Cardiac muscle cell (in vitro differentiated cells and primary cell): ENCODE results near the gene BRMS1. TPM values are rescaled to one million over a fixed set of nuclear protein-coding genes. Genes with fewer than 3 reads are reported as not detected.

Source experiments
- DNase-seq, 2 donors: peaks; one replicate each; pipeline versions ENCODE4 v3.0.0 to v3.0.0-alpha.2; 2010 to 2017; ENCODE audit warnings: low read depth in 1 of 2, low spot score in 1 of 2
- H3K27ac ChIP-seq: fragments of 200-600 bp; sonication (generic); 2 replicates; pipeline ENCODE4 v1.5.1; 2016
- H3K27me3 ChIP-seq: fragments of 200-600 bp; sonication (generic); 2 replicates; pipeline ENCODE4 v1.6.0; 2016; ENCODE audit warnings: control low read depth
- H3K36me3 ChIP-seq: fragments of 200-600 bp; sonication (generic); 2 replicates; pipeline ENCODE4 v1.5.1; 2016; ENCODE audit warnings: control low read depth
- H3K4me1 ChIP-seq: fragments of 200-600 bp; sonication (generic); 2 replicates; pipeline ENCODE4 v1.8.1; 2017; ENCODE audit warnings: low read depth, mild to moderate bottlenecking, mixed run types
- H3K4me3 ChIP-seq: fragments of 200-600 bp; sonication (generic); 2 replicates; pipeline ENCODE4 v1.5.1; 2016; ENCODE audit warnings: mild to moderate bottlenecking
- H3K9me3 ChIP-seq: fragments of 200-600 bp; sonication (generic); 2 replicates; pipeline ENCODE4 v1.5.1; 2017; ENCODE audit warnings: low read depth, mild to moderate bottlenecking, control low read depth
- CTCF ChIP-seq: IDR thresholded peaks from 2 replicates; pipeline ENCODE4 v1.5.1; 2012; ENCODE audit warnings: low read depth, mild to moderate bottlenecking, low read length
- polyA plus RNA-seq: library from polyadenylated mRNA; unstranded; fragments of >200 nt; fragmentation: Nextera tagmentation; extraction: Ambion mirVana; gene quantifications from 2 replicates; pipeline ENCODE4 v1.2.1, GENCODE V29; 2016
- total RNA-seq: library from RNA; depleted of rRNA; stranded (reverse); fragments of >200 nt; gene quantifications from 2 replicates; pipeline ENCODE4 v1.2.3, GENCODE V29; 2016

The BRMS1 gene
- total and polyA plus RNA-seq, 2 experiments from 2014 or later = 33.2 to 33.8 TPM

GRCh38 chr11:66317322-66317722 is 27.6 kb downstream of the BRMS1 start:
- Histone ChIP-seq H3K27me3 (no peaks in the 10 kb centered on the region), H3K9me3 (no peaks in the 10 kb centered on the region), H3K27ac (peak overlapping the region; percentile 77), H3K4me1 (peaks cover 24% of the 10 kb centered on the region), H3K4me3 (no peak overlapping the region), H3K36me3 (no peaks in the 10 kb centered on the region)
- no peak for TF ChIP-seq CTCF
- peak; percentile 36 to 87 for DNase-seq

GRCh38 chr11:66316849-66317251 is 28.1 kb downstream of the BRMS1 start, which contains the start of gene CD248:
TSS of gene CD248 (minus strand) at chr11:66317044. CDS start at chr11:66317027, 17 bp downstream.
- peak; percentile 89 to 94 for DNase-seq
- Histone ChIP-seq H3K36me3 (no peaks in the 10 kb centered on the region), H3K27me3 (no peaks in the 10 kb centered on the region), H3K9me3 (no peaks in the 10 kb centered on the region), H3K4me3 (no peak within 1 kb of the TSS), H3K4me1 (peaks cover 24% of the 10 kb centered on the region), H3K27ac (peak within 1 kb of the TSS; percentile 77)
- TF ChIP-seq CTCF = no peak

GRCh38 chr11:66315921-66316811 is 28.7 kb downstream of the BRMS1 start:
- Histone ChIP-seq H3K36me3 (no peaks in the 10 kb centered on the region), H3K27ac (no peak overlapping the region), H3K27me3 (no peaks in the 10 kb centered on the region), H3K4me3 (no peak overlapping the region), H3K4me1 (peaks cover 26% of the 10 kb centered on the region), H3K9me3 (no peaks in the 10 kb centered on the region)
- peak in 1 of 2 donors; percentile 20 for DNase-seq
- TF ChIP-seq CTCF = no peak

GRCh38 chr11:66315498-66315885 is 29.4 kb downstream of the BRMS1 start:
- Histone ChIP-seq H3K9me3 (no peaks in the 10 kb centered on the region), H3K27me3 (no peaks in the 10 kb centered on the region), H3K4me1 (peaks cover 28% of the 10 kb centered on the region), H3K36me3 (no peaks in the 10 kb centered on the region), H3K4me3 (no peak overlapping the region), H3K27ac (no peak overlapping the region)
- no peak for DNase-seq
- TF ChIP-seq CTCF = no peak

- no peak for DNase-seq
- peak overlapping the region; percentile 87 for H3K27ac ChIP-seq
- no peaks in the 10 kb centered on the region for H3K36me3 ChIP-seq
- peaks cover 28% of the 10 kb centered on the region for H3K4me1 ChIP-seq
- no peaks in the 10 kb centered on the region for H3K9me3 ChIP-seq
- H3K27me3 ChIP-seq = no peaks in the 10 kb centered on the region
- no peak for TF ChIP-seq CTCF
- H3K4me3 ChIP-seq = no peak overlapping the region
Observed at GRCh38 chr11:66314561-66315497, 30.1 kb downstream of the BRMS1 start.
